Sciatic nerve (tissue), 2 donors: ENCODE results near the gene PGM2. TPM values are rescaled to one million over a fixed set of nuclear protein-coding genes. Genes with fewer than 3 reads are reported as not detected.
A peak's percentile ranks its signal among the peaks of the same experiment; 100 is the strongest.

Experiments
- ATAC-seq: fragments of 200-7000 bp; cut with Tn5 transposase; one replicate; pipeline ENCODE4 v1.9.1; 2020; ENCODE audit warnings: mild to moderate bottlenecking, moderate library complexity
- DNase-seq: peaks from one replicate; pipeline ENCODE4 v3.0.0-alpha.2; 2020; ENCODE audit warnings: low spot score
- intact Hi-C: fragments of 100-400 bp; cut with DNase I; formaldehyde crosslinking; loops from one replicate; pipeline ENCODE4 v1.14.2; 2022
- total RNA-seq: library from RNA; stranded (reverse); fragmentation: NEBNext Ultra II Directional; extraction: Animal tissue kit (Norgen Biotek cat#: 25700); gene quantifications from one replicate; pipeline ENCODE4 v1.2.1, GENCODE V29; 2021
- donor health status: DM: no; HTN: no; CAD: no.
- donor health status: DM: no; HTN: no; CAD: no.

PGM2 gene
- total RNA-seq, 1 donor from 2014 or later, result 21.5 TPM

DNA sequence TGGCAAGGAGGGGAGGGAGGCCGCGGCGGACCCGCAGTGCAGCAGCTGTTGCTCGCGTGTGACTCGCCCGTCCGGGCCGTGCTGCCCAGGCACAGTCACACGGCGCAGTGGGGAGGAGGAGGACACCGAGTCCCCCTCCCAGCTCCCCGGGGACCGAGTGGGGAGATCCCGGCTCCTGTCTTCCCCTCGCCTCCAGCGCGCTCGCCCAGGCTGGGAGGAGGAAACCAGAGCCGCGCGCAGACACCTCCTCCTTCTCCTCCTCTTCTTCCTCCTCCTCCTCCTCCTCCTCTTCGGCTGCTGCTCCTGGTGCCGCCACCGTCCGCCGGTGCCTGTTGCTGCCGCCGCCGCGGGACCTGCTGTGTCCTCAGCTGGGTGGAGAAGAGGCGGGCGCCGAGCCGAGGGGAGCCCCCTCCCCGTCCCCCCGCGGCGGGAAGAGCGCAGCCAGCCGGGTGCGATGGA, 64.3 kb downstream of the PGM2 start, which contains the start of gene TBC1D1:
TBC1D1 (plus strand) TSS at position 284 of the 459 bp plus-strand sequence. CDS start 11,012 bp downstream, outside the sequence.
- DNase-seq, result peak; percentile 70
- intact Hi-C loops, result no loop called here
- peak; percentile 57 for ATAC-seq

DNA sequence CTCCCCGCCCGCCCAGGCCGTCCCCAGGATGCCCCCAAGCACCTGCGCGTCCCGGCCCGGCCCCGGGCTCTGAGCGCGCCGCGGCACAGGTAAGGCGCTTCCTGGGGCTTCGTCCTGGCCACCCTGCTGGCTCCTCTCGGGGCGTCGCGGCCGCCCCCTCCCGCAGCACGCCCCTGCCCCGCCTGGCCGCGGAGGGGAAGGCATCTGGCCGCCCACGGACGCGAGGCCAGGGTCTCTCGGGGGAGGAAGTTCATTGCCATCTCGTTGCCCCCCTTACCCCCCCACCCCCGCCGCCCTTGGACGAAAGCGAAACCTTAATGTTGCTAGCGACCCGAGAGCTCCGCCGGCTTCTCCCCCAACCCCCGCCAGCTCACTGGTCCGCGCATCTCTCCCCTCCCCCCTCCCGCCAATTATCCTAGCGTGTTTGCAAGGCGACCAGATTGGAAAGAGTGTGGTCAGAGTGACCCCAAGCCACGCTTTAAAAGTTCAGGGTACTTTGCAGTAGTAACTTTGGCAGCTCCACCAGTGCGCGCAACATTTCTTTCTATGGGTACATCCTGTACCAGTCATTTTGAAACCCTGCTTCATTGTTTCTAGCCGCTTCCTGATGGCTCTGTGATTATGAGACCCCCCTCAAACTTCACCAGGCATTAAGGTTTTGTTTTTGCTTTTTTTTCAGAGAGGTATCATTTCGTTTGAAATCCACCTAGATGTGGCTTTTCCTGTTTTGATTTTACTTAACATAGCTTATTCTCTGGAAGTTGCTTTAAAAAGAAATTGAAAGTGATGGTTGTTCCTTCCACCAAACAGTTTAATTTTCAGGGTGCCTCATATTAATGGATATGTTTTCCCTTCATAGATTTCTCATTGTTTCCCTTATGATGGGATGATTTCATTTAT, 65.0 kb downstream of the PGM2 start:
- intact Hi-C loops, result no loop called here
- ATAC-seq, result peak; percentile 18
- no peak for DNase-seq

DNA sequence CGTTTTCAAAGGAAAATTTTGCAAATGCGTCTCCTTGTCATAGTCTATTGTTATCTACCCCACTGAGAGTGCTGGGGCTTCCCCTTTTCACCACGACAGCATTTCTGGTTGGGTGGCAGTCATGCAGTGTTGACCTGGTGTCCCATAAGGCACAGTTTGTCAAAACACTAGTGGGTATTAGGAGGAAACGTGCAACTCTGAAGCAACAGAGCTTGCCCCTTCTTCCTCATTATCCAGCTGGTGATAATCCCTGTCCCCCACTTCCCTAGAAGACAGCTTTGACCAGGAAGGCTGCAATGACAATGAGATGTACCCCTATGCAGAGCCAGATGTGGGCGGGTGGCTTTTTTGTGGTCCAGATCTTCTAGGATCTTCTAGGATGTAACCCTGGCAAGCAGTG, 66.2 kb downstream of the PGM2 start:
- ATAC-seq (no peak), DNase-seq (no peak)
- intact Hi-C loops, result no loop called here

DNA sequence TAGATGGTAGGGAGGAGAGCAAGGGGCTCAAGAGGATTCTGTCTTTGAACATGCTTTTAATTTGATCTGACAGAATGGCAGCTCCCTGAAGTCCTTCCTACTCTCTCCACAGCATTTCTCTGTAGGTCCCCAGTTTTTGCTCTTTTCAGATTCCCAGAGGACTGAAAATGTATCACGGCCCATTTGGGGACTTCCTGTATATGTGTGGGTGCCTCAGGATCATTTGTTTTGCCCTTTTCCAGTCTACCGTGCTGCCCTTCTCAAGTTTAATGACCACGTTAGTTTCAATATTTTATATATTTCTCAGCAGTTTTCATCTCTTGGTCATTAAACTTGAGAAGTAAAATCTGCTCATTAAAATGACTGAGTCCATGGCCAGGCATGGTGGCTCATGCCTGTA, 66.7 kb downstream of the PGM2 start:
- intact Hi-C loops, result no loop called here
- DNase-seq (no peak), ATAC-seq (no peak)

DNA sequence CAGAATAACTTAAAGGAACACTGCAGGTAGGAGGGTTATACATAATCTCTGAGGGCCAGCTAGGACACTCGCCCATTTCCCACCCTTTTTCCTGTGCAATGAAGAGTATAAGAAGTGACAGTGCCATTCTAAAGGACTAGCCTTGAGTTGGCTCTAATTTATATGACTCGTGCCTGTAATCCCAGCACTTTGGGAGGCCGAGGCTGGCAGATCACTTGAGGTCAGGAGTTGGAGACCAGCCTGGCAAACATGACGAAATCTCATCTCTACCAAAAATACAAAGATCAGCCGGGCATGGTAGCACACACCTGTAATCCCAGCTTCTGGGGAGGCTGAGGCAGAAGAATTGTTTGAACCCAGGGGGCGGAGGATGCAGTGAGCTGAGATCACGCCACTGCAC, 68.8 kb downstream of the PGM2 start:
- DNase-seq (no peak), ATAC-seq (no peak)
- intact Hi-C loops, result no loop called here

DNA sequence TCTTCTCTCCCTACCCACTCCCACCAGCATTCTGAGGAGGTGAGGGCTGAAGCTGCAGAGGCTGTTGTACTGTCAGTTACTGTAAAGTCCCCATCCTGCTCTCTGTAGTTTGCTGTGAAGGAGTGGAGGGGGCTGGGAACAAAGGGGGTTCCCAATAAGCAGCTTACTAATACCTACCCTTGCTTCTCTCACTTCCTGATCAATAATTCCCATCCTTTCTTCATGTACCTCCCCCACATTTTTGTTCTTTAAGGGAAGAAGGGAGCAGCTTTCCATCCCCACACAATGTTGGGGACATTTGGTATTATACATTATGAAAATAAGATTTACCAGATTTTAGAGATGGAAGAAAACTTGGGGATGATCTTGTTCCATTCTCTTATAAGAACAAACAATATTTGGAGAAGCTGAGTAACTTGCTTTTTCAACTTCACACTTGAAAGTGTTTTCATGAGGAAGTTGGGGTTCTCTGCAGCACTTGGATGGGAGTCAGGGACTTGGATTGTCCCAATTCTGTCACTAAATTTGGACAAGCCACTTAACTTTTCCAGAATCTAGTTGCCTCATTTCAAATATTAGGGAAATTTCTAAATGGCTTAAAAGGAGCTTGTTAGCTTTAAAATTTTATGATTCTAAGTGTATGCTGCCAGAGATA, 69.8 kb downstream of the PGM2 start:
- no peak for DNase-seq
- intact Hi-C loops, result no loop called here
- no peak for ATAC-seq

DNA sequence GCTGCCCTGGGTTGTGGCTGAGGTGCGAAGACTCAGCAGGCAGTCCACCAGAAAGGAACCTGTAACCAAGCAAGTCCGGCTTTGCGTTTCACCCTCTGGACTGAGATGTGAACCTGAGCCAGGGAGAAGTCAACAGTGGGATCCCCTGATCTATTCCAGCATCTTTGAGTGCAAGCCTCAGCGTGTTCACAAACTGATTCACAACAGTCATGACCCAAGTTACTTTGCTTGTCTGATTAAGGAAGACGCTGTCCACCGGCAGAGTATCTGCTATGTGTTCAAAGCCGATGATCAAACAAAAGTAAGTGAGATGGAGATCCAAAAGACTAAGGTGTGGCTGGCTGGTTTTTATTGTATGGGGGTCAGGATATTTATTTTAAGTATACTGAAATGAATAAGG, 75.7 kb downstream of the PGM2 start:
- DNase-seq (no peak), ATAC-seq (no peak)
- intact Hi-C loops, result no loop called here

DNA sequence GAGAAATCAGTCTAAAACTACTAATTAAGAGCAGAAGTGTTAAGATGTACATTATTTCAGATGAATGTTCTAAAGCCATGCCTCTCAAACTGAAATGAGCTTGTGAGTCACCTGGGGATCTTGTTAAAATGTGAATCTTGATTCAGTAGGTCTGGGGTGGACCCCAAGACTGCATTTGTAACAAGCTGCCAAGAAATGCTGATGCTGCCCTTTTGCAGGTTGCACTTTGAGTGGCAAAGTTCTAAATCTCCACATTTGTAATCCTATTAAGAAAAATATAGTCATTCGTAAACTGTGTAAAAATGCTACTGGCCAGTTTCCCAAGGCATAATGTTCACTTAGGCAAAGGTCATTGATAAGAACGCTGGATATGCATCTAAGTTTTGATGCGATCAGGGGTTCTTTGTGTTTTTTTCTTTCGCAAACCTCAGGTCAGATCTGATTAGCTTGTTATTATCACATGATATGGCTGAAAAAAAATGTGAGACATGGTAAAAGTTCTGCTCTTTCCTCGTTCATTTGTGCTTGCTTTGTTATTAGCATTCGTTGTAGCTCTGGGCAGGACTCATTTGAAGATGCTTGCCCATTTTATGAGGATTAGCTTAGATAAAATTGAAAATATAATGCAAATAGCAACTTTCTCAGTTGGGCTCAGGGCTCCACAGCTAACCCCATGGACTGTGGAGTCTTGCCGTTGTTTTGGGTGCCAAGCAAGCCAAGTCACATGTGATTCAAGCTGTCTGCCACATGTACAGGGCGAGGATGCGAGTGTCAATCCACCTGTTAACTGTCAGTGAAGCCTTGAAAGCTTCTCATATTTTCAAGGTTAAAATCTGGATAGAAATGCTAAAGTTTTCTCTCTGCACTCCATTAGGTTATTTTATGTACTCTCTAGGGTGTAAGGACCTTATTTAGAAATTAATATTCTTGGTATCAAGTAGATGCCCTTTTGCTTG, 76.5 kb downstream of the PGM2 start:
- no peak for DNase-seq
- intact Hi-C loops, result no loop called here
- ATAC-seq, result no peak

DNA sequence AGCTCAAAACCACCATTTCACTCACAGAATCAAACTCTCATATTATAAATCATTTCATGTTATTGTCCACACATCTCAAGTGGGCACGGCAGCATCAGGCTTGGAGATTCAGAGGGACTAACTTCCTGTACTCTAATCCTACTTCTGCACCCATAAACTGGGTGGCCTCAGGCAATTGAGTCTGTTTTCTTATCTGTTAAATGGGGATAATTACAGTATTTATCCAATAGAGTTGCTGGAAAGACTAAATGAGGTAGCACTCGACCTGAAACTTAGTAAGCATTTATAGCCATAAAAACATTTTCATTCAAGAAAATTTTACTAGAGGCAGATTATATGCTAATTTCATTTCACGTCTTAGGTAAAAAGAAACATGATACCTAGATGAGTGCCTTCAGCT, 77.4 kb downstream of the PGM2 start:
- ATAC-seq, result no peak
- no peak for DNase-seq
- intact Hi-C loops, result no loop called here

DNA sequence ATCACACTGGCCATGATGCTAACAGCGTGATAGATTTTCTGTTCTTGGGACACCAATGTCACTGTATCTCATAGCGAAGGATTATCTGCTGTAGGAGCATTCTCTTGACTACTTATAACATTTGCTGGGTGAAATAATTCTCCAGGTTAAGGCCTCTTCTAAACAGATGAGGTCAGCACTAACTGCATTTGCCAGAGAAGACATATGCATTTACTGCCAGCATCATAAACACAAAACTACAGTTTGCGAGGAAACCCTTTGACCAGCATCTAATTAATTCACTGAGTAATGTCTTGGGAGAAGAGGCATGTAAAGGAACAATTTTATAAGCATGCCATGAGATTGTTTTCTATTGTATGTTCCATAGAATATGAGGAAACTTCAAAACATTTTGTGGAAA, 78.3 kb downstream of the PGM2 start:
- intact Hi-C loops, result no loop called here
- ATAC-seq, result no peak

DNA sequence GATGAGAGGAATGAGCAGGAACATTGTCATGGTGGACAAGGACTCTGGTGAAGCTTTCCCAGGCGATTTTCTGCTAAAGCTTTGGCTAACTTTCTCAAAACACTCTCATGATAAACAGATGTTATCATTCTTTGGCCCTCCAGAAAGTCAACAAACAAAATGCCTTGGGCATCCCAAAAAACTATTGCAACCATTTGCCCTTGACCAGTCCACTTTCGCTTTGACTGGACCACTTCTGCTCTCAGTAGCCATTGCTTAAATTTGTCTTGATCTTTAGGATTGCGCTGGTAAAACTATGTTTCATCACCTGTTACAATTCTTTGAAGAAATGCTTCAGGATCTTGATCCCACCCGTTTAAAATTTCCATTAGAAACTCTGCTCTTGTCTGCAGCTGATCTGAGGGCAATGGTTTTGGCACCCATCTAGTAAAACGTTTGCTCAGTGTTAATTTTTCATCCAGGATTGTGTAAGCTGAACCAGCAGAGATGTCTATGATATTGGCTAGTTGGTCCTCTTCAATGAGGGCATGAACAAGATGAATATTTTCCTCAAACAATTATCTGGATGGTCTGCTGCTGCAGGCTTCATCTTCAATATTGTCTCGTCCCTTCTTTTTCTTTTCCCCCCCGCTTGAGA, 79.2 kb downstream of the PGM2 start:
- DNase-seq, result no peak
- intact Hi-C loops, result no loop called here
- ATAC-seq, result no peak

More for the DNA sequence above, 78.3 kb downstream of the PGM2 start:
- DNase-seq, result no peak

DNA sequence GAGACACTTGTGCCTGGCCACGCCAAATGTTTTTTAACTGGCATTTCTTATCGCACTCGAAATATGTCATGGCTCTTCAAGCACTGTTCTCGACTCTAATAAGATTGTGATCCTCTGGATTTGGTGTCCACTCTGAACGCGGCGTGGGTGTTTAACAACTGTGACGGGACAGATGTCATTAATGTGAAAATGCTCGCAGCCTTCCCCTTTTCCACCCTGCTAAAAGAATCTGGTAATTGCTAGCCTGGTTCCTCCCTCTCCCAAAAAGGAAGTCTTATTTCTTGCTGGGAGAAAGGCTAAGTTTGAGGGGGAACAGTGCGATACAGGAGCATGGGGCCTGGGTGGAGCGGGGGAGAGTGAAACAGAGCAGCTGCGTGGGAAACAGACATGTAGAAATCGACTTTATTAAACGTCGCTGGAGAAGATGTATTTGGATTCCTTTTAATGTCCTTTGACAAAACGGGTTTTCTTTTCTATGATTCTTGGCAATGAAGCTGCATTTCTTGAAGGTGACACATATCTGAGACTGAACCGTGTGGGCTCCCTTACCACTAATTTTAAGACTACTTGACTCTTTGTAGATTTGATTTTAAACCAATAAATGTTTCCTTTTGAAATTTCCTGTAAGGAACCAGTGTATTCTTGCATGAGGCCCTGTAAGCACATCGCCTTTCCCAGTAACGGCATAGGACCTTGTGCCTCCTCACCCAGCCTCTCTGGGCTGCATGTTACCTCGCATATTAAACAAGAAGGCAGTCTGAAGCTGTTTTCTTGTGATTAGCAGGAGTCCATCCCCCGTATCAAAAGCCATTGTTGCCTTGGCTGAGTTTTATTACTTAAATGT, 82.2 kb downstream of the PGM2 start:
- intact Hi-C loops, result no loop called here
- ATAC-seq (peak; percentile 38), DNase-seq (no peak)

DNA sequence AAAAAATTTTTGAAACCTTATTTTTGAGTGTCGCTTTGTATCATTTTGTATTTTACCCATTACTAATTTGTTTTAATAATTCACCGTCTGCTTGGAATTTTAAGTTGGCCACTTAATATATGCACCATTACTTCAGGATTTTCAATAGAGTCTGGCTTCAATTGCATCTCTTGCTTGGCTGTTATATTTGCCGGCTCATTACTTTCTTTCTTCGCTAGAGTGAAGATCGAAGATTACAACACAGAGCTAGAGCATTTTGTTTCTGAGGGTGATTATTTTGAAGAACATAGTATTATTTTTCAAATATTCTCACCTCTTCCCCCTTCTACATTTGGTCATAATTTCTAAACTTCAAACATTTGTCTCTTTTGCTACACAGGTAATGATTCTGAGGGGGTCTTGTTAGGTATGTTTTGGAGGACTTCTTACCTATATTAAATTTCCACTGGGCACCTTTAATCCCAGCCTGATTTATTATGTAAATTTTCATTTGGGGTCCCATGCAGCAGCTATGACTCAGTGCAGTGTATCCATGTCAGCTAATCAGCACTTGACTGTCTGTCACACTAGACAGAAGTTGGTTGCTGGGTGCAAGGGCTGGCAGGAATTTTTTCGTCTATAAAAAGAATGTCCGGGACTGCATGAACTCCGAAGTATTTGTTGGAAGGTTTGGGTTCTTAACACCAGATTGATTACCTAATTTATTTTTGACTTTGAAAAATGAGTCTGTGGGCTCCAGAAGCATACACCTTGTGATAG, 83.0 kb downstream of the PGM2 start:
- intact Hi-C loops, result no loop called here
- DNase-seq (no peak), ATAC-seq (no peak)

DNA sequence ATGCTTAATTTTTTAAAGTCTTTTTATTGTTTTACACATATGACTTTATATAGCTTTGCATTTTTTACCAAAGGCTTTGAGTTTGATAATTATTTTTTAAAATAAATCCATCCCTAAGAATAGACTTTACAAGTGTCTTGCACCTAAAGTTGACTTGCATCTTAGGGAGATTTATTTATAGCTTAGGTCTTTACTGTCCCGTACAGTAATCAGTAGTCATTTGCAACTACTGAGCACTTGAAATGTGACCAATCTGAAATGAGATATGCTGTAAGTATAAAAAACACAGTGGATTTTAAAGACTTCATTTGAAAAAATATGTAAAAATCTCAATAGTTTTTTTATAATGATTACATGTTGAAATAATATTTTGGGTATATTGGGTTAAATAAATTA, 83.6 kb downstream of the PGM2 start:
- ATAC-seq (no peak), DNase-seq (no peak)

More for the DNA sequence above, 83.6 kb downstream of the PGM2 start:
- intact Hi-C loops, result no loop called here
